Measurements from ENCODE around the gene AADACL4. TPM values are rescaled to one million over a fixed set of nuclear protein-coding genes. Genes with fewer than 3 reads are reported as not detected.

The AADACL4 gene
- polyA plus RNA-seq, 1 donor, result not detected

GRCh38 chr1:12678820-12679219 is 34.9 kb downstream of the AADACL4 start:
- Histone ChIP-seq H3K4me3 (ENCODE audit: low read length) (no peak overlapping the region), H3K9me3 (ENCODE audit: control insufficient read depth, low read depth, low read length) (no peaks in the 10 kb centered on the region), H3K36me3 (ENCODE audit: control insufficient read depth, insufficient read depth, low read length) (no peaks in the 10 kb centered on the region), H3K27ac (ENCODE audit: low read length) (no peak overlapping the region), H3K27me3 (ENCODE audit: control insufficient read depth, insufficient read depth, low read length) (no peaks in the 10 kb centered on the region), H3K4me1 (ENCODE audit: control insufficient read depth, insufficient read depth, low read length) (no peaks in the 10 kb centered on the region)
- DNase-seq, result no peak
- WGBS (ENCODE audit: insufficient coverage, low lambda C conversion rate), result no CpG with 5 or more reads among the region's 3 CpGs

- no peaks in the 10 kb centered on the region for H3K27me3 ChIP-seq (ENCODE audit: control insufficient read depth, insufficient read depth, low read length)
- no peak for DNase-seq
- no peaks in the 10 kb centered on the region for H3K9me3 ChIP-seq (ENCODE audit: control insufficient read depth, low read depth, low read length)
- H3K4me3 ChIP-seq (ENCODE audit: low read length), result no peak overlapping the region
- no peaks in the 10 kb centered on the region for H3K4me1 ChIP-seq (ENCODE audit: control insufficient read depth, insufficient read depth, low read length)
- H3K27ac ChIP-seq (ENCODE audit: low read length), result no peak overlapping the region
- H3K36me3 ChIP-seq (ENCODE audit: control insufficient read depth, insufficient read depth, low read length), result no peaks in the 10 kb centered on the region
- WGBS (ENCODE audit: insufficient coverage, low lambda C conversion rate), result no CpG with 5 or more reads among the region's 2 CpGs
These were observed 46.3 kb downstream of the AADACL4 start for GRCh38 chr1:12690156-12690555.

DNA sequence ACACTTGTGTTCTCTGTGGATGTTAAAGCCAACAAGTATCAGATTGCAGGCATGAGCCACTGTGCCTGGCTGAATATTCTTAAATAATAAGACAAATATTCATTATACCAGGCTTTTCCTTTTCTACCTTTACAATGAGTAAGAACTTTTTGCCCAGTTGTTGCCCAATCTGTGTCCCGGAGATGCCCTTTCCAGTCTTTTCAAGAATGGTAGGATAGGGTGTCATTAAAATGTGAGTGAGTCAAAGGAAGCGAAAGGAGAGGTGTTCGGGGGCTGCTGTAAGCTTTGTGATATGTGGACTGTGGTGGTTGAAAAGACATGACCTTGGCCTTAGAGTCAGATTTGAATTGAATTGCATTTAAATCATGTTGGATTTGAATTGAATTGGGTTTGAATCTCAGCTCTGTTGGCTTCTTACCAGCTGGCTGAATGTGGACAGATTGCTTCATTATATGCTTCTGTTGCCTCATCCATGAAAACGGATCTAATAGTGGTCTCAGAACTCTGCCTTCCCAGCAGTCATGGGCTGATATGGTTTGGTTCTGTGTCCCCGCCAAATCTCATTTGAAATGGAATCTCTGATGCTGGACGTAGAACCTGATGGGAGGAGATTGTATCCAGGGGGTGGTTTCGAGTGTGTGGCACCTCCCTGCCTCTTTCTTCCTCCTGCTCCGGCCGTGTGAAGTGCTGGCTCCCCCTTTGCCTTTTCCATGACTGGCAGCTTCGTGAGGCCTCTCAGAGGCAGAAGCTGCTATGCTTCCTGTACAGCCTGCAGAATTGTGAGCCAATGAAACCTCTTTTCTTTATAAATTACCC is 49.3 kb downstream of the AADACL4 start:
- DNase-seq, result no peak

GRCh38 chr1:12696658-12697057 is 52.8 kb downstream of the AADACL4 start:
- WGBS (ENCODE audit: insufficient coverage, low lambda C conversion rate), result 100% methylated on average over 2 of the region's 3 CpGs
- H3K4me1 ChIP-seq (ENCODE audit: control insufficient read depth, insufficient read depth, low read length), result no peaks in the 10 kb centered on the region

More for the DNA sequence above, 49.3 kb downstream of the AADACL4 start:
- WGBS (ENCODE audit: insufficient coverage, low lambda C conversion rate), result 92% methylated on average over 2 of the region's 10 CpGs
- H3K4me3 ChIP-seq (ENCODE audit: low read length), result no peak overlapping the region
- H3K27me3 ChIP-seq (ENCODE audit: control insufficient read depth, insufficient read depth, low read length), result no peaks in the 10 kb centered on the region
- H3K4me1 ChIP-seq (ENCODE audit: control insufficient read depth, insufficient read depth, low read length), result no peaks in the 10 kb centered on the region
- H3K9me3 ChIP-seq (ENCODE audit: control insufficient read depth, low read depth, low read length), result no peaks in the 10 kb centered on the region
- H3K36me3 ChIP-seq (ENCODE audit: control insufficient read depth, insufficient read depth, low read length), result no peaks in the 10 kb centered on the region
- H3K27ac ChIP-seq (ENCODE audit: low read length), result no peak overlapping the region

GRCh38 chr1:12697397-12697796 is 53.5 kb downstream of the AADACL4 start:
- no peak overlapping the region for H3K27ac ChIP-seq (ENCODE audit: low read length)
- no peaks in the 10 kb centered on the region for H3K9me3 ChIP-seq (ENCODE audit: control insufficient read depth, low read depth, low read length)
- no peaks in the 10 kb centered on the region for H3K36me3 ChIP-seq (ENCODE audit: control insufficient read depth, insufficient read depth, low read length)
- H3K27me3 ChIP-seq (ENCODE audit: control insufficient read depth, insufficient read depth, low read length), result no peaks in the 10 kb centered on the region
- no CpG with 5 or more reads among the region's 3 CpGs for WGBS (ENCODE audit: insufficient coverage, low lambda C conversion rate)
- H3K4me3 ChIP-seq (ENCODE audit: low read length), result no peak overlapping the region
- H3K4me1 ChIP-seq (ENCODE audit: control insufficient read depth, insufficient read depth, low read length), result no peaks in the 10 kb centered on the region
- no peak for DNase-seq

More at GRCh38 chr1:12696658-12697057, 52.8 kb downstream of the AADACL4 start:
- no peak overlapping the region for H3K27ac ChIP-seq (ENCODE audit: low read length)
- H3K27me3 ChIP-seq (ENCODE audit: control insufficient read depth, insufficient read depth, low read length), result no peaks in the 10 kb centered on the region
- DNase-seq, result no peak
- no peak overlapping the region for H3K4me3 ChIP-seq (ENCODE audit: low read length)
- no peaks in the 10 kb centered on the region for H3K9me3 ChIP-seq (ENCODE audit: control insufficient read depth, low read depth, low read length)
- H3K36me3 ChIP-seq (ENCODE audit: control insufficient read depth, insufficient read depth, low read length), result no peaks in the 10 kb centered on the region

GRCh38 chr1:12703821-12704451 is 60.1 kb downstream of the AADACL4 start:
- 91% methylated on average over 4 of the region's 6 CpGs for WGBS (ENCODE audit: insufficient coverage, low lambda C conversion rate)
- no peak for DNase-seq

DNA sequence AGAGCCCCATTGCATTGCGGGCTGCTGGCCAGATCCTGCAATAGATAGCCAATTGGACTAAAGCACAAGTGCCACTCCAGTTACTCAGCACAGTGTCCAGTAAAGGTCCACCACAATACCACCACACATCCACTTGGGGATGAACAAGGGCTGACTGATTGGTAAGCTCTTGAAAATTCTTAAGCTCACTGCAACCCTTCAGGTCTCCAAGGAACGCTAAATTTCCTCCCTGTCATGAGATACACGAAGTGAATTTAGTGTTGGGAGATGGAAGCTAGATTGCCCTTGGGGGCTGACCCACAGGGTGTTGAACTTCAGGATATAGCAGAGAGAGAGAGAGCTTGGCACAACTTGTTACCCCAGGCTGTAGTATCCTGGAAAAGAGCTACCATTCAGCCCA is 62.2 kb downstream of the AADACL4 start:
- no CpG with 5 or more reads among the region's 3 CpGs for WGBS (ENCODE audit: insufficient coverage, low lambda C conversion rate)
- peaks cover 16% of the 10 kb centered on the region for H3K4me1 ChIP-seq (ENCODE audit: control insufficient read depth, insufficient read depth, low read length)

More at GRCh38 chr1:12703821-12704451, 60.1 kb downstream of the AADACL4 start:
- no peaks in the 10 kb centered on the region for H3K27me3 ChIP-seq (ENCODE audit: control insufficient read depth, insufficient read depth, low read length)
- H3K4me1 ChIP-seq (ENCODE audit: control insufficient read depth, insufficient read depth, low read length), result peaks cover 4% of the 10 kb centered on the region
- H3K4me3 ChIP-seq (ENCODE audit: low read length), result no peak overlapping the region
- H3K27ac ChIP-seq (ENCODE audit: low read length), result no peak overlapping the region
- H3K9me3 ChIP-seq (ENCODE audit: control insufficient read depth, low read depth, low read length), result peaks cover 8% of the 10 kb centered on the region
- H3K36me3 ChIP-seq (ENCODE audit: control insufficient read depth, insufficient read depth, low read length), result no peaks in the 10 kb centered on the region

DNA sequence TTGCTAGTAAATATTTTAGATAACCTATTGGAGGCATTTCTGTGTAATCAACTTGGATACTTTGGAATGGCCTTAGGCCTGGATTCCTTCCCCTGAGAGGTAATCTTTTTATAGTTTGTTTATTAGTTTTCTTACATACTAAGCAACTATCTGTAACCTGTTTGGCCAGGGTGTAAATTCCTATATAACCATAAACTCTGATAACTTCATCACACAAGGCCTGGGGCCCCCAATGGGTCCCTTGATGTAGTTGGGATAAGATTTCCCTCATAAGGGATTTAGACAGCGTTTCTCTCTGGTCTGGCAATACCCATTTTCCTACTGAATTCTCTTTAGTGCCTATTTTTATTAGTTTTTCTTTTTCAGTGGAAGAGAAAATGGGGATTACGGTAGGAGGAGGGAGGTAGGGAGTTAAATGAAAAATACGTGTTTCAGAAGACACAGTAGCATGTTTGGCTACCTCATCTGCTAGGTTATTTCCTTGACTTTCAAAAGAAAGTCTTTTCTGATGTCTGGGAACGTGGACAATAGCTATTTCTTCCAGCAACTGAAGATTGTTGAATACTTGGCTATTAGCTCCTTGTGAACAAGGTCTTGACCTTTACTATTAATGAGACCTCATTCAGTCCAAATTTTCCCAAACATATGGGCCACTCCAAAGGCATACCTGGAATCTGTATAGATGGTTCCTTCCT is 64.7 kb downstream of the AADACL4 start:
- H3K27me3 ChIP-seq (ENCODE audit: control insufficient read depth, insufficient read depth, low read length), result no peaks in the 10 kb centered on the region
- H3K4me3 ChIP-seq (ENCODE audit: low read length), result no peak overlapping the region
- H3K27ac ChIP-seq (ENCODE audit: low read length), result peak overlapping the region; percentile 50
- H3K4me1 ChIP-seq (ENCODE audit: control insufficient read depth, insufficient read depth, low read length), result peaks cover 16% of the 10 kb centered on the region
- H3K9me3 ChIP-seq (ENCODE audit: control insufficient read depth, low read depth, low read length), result peaks cover 6% of the 10 kb centered on the region
- 24% methylated on average over 2 of the region's 4 CpGs for WGBS (ENCODE audit: insufficient coverage, low lambda C conversion rate)
- peak; percentile 70 to 85 for DNase-seq
- no peaks in the 10 kb centered on the region for H3K36me3 ChIP-seq (ENCODE audit: control insufficient read depth, insufficient read depth, low read length)

More for the DNA sequence above, 62.2 kb downstream of the AADACL4 start:
- peaks cover 8% of the 10 kb centered on the region for H3K9me3 ChIP-seq (ENCODE audit: control insufficient read depth, low read depth, low read length)
- H3K27ac ChIP-seq (ENCODE audit: low read length), result no peak overlapping the region
- H3K36me3 ChIP-seq (ENCODE audit: control insufficient read depth, insufficient read depth, low read length), result no peaks in the 10 kb centered on the region
- H3K27me3 ChIP-seq (ENCODE audit: control insufficient read depth, insufficient read depth, low read length), result no peaks in the 10 kb centered on the region
- no peak for DNase-seq
- H3K4me3 ChIP-seq (ENCODE audit: low read length), result no peak overlapping the region

DNA sequence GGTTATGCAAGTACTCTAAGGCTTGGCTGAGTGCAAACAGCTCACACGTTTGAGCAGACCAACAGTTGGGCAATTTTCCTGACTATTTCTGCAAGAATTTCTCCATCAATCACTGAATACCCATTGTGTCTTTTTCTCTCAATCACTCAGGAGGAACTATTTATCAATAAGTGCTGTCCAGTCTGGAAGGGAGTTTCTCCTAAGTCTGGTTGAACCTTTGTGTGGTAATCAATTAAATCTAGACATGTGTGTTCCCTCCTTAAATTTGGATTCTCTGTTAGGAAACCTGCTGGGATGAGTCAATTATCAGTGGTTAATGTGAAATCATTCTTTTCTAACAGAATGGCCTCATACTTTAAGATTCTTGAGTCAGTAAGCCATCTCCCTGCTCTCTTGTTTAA is 65.2 kb downstream of the AADACL4 start:
- Histone ChIP-seq H3K27me3 (ENCODE audit: control insufficient read depth, insufficient read depth, low read length) (no peaks in the 10 kb centered on the region), H3K4me1 (ENCODE audit: control insufficient read depth, insufficient read depth, low read length) (peaks cover 16% of the 10 kb centered on the region), H3K36me3 (ENCODE audit: control insufficient read depth, insufficient read depth, low read length) (no peaks in the 10 kb centered on the region), H3K9me3 (ENCODE audit: control insufficient read depth, low read depth, low read length) (peaks cover under 1% of the 10 kb centered on the region), H3K27ac (ENCODE audit: low read length) (peak overlapping the region; percentile 50), H3K4me3 (ENCODE audit: low read length) (no peak overlapping the region)
- peak; percentile 52 to 75 for DNase-seq
- WGBS (ENCODE audit: insufficient coverage, low lambda C conversion rate), result no CpG with 5 or more reads among the region's 1 CpG

- H3K27me3 ChIP-seq (ENCODE audit: control insufficient read depth, insufficient read depth, low read length), result no peaks in the 10 kb centered on the region
- WGBS (ENCODE audit: insufficient coverage, low lambda C conversion rate), result no CpG with 5 or more reads among the region's 3 CpGs
- H3K9me3 ChIP-seq (ENCODE audit: control insufficient read depth, low read depth, low read length), result no peaks in the 10 kb centered on the region
- DNase-seq, result no peak
- no peak overlapping the region for H3K4me3 ChIP-seq (ENCODE audit: low read length)
- peak overlapping the region; percentile 50 for H3K27ac ChIP-seq (ENCODE audit: low read length)
- peaks cover 16% of the 10 kb centered on the region for H3K4me1 ChIP-seq (ENCODE audit: control insufficient read depth, insufficient read depth, low read length)
- H3K36me3 ChIP-seq (ENCODE audit: control insufficient read depth, insufficient read depth, low read length), result no peaks in the 10 kb centered on the region
These were observed 65.8 kb downstream of the AADACL4 start for GRCh38 chr1:12709696-12710095.

Data from large intestine (tissue), 3 donors.